IMR-90 (cell line): ENCODE results near the gene BRPF3. TPM values are rescaled to one million over a fixed set of nuclear protein-coding genes. Genes with fewer than 3 reads are reported as not detected.

ENCODE experiments used
- ATAC-seq: fragments of 200-7000 bp; cut with Tn5 transposase; 2 replicates; pipeline ENCODE4 v1.9.1; 2020; ENCODE audit warnings: low read depth, mild to moderate bottlenecking, moderate library complexity
- BruUV-seq: library from RNA; stranded (reverse); fragments of 400-500 nt; replicated peaks from 2 replicates; lab custom pipeline; 2021; lab: Mats Ljungman, UMichigan
- CTCF ChIA-PET: fragments of 300-600 bp; formaldehyde crosslinking; extraction: SDS; loops from one replicate; lab custom pipeline; 2021; ENCODE audit warnings: antibody characterized with exemption; lab: Yijun Ruan, JAX
- POLR2A ChIA-PET: fragments of 300-600 bp; sonication (Branson Sonifier 250); formaldehyde crosslinking; loops from one replicate; lab custom pipeline; 2022; ENCODE audit warnings: antibody characterized with exemption; ENCODE audit not compliant: unreplicated experiment; lab: Charles Lee
- DNase-seq: peaks from one replicate; pipeline ENCODE4 v3.0.0; 2013
- H2AFZ ChIP-seq: replicated peaks from 2 replicates; pipeline ENCODE3; 2013; ENCODE audit warnings: low read length, mild to moderate bottlenecking; ENCODE audit not compliant: poor library complexity
- H2AK5ac ChIP-seq: 2 replicates; pipeline ENCODE4 v1.6.1; 2013; ENCODE audit warnings: low read depth, low read length, inconsistent platforms
- H2AK9ac ChIP-seq: replicated peaks from 2 replicates; pipeline ENCODE3; 2013; ENCODE audit warnings: mild to moderate bottlenecking, low read depth, low read length, moderate library complexity; ENCODE audit not compliant: poor library complexity
- H2BK120ac ChIP-seq: 2 replicates; pipeline ENCODE4 v1.6.1; 2013; ENCODE audit warnings: low read depth, low read length, inconsistent platforms
- H2BK15ac ChIP-seq: 3 replicates; pipeline ENCODE4 v1.6.1; 2013; ENCODE audit warnings: low read depth, low read length, inconsistent platforms
- H2BK20ac ChIP-seq: 2 replicates; pipeline ENCODE4 v1.6.1; 2013; ENCODE audit warnings: low read depth, mild to moderate bottlenecking, inconsistent platforms, low read length, moderate library complexity
- H2BK5ac ChIP-seq: 2 replicates; pipeline ENCODE4 v1.6.1; 2013; ENCODE audit warnings: mild to moderate bottlenecking, low read depth, low read length, inconsistent platforms; ENCODE audit not compliant: poor library complexity, severe bottlenecking
- H3K14ac ChIP-seq: replicated peaks from 2 replicates; pipeline ENCODE4 v1.6.1; 2013; ENCODE audit warnings: low read depth, low read length, inconsistent platforms
- H3K18ac ChIP-seq: 2 replicates; pipeline ENCODE4 v1.6.1; 2013; ENCODE audit warnings: low read depth, low read length, control low read depth
- H3K23ac ChIP-seq: 2 replicates; pipeline ENCODE4 v1.6.1; 2013; ENCODE audit warnings: low read depth, low read length, inconsistent platforms
- H3K27ac ChIP-seq: 2 replicates; pipeline ENCODE4 v1.5.1; 2013; ENCODE audit warnings: mild to moderate bottlenecking, control low read depth, low read length; ENCODE audit not compliant: insufficient read depth
- H3K27me3 ChIP-seq: 2 replicates; pipeline ENCODE4 v1.6.1; 2013; ENCODE audit warnings: low read length; ENCODE audit not compliant: control insufficient read depth, insufficient read depth
- H3K36me3 ChIP-seq: 2 replicates; pipeline ENCODE4 v1.6.1; 2013; ENCODE audit warnings: low read length, mixed read lengths; ENCODE audit not compliant: control insufficient read depth, insufficient read depth
- H3K4ac ChIP-seq: 2 replicates; pipeline ENCODE4 v1.6.1; 2013; ENCODE audit warnings: low read depth, low read length, inconsistent platforms
- H3K4me1 ChIP-seq: 2 replicates; pipeline ENCODE4 v1.6.1; 2013; ENCODE audit warnings: low read length, mixed read lengths; ENCODE audit not compliant: control insufficient read depth, insufficient read depth
- H3K4me2 ChIP-seq: 2 replicates; pipeline ENCODE4 v1.6.1; 2013; ENCODE audit warnings: low read depth, mild to moderate bottlenecking, control low read depth, low read length, moderate library complexity
- H3K4me3 ChIP-seq: 2 replicates; pipeline ENCODE4 v1.5.1; 2013; ENCODE audit warnings: low read depth, mild to moderate bottlenecking, control low read depth, low read length, moderate library complexity; ENCODE audit not compliant: insufficient read depth
- H3K56ac ChIP-seq: 2 replicates; pipeline ENCODE4 v1.6.1; 2013; ENCODE audit warnings: low read length, inconsistent platforms; ENCODE audit not compliant: insufficient read depth; ENCODE audit errors: extremely low read depth
- H3K79me1 ChIP-seq, 2 experiments: 2 replicates each; pipeline ENCODE4 v1.6.1; 2013; ENCODE audit warnings: low read length in 2 of 2, inconsistent platforms in 1 of 2, low read depth in 1 of 2
- H3K9ac ChIP-seq: 2 replicates; pipeline ENCODE4 v1.6.1; 2013; ENCODE audit warnings: low read depth, low read length, control low read depth
- H3K9me1 ChIP-seq: 2 replicates; pipeline ENCODE4 v1.6.1; 2013; ENCODE audit warnings: low read length, inconsistent platforms; ENCODE audit not compliant: insufficient read depth
- H3K9me3 ChIP-seq: 2 replicates; pipeline ENCODE4 v1.6.1; 2013; ENCODE audit warnings: low read length; ENCODE audit not compliant: control insufficient read depth, insufficient read depth
- H4K20me1 ChIP-seq: 2 replicates; pipeline ENCODE4 v1.6.1; 2013; ENCODE audit warnings: low read length, inconsistent platforms; ENCODE audit not compliant: insufficient read depth
- H4K5ac ChIP-seq: 2 replicates; pipeline ENCODE4 v1.6.1; 2013; ENCODE audit warnings: mild to moderate bottlenecking, low read depth, low read length, control low read depth
- H4K8ac ChIP-seq, 2 experiments: 2 replicates each; pipeline ENCODE4 v1.6.1; 2013; ENCODE audit warnings: low read depth in 2 of 2, low read length in 2 of 2, control low read depth in 1 of 2, inconsistent platforms in 1 of 2
- H4K91ac ChIP-seq: 2 replicates; pipeline ENCODE4 v1.6.1; 2013; ENCODE audit warnings: low read depth, low read length, inconsistent platforms; ENCODE audit not compliant: insufficient read depth
- POLR2A ChIP-seq: IDR thresholded peaks from 2 replicates; pipeline ENCODE4 v1.6.1; 2012; ENCODE audit warnings: mild to moderate bottlenecking, low read depth, low read length
- RFX5 ChIP-seq: IDR thresholded peaks from 2 replicates; pipeline ENCODE4 v1.8.0; 2012; ENCODE audit warnings: low read depth, mild to moderate bottlenecking, low read length, moderate library complexity
- WGBS, 2 experiments: methylation state at CpG; one replicate each; pipeline versions ENCODE4 v1.1.5 to v1.1.7; 2013; ENCODE audit warnings: missing lambda C conversion rate in 2 of 2; ENCODE audit not compliant: insufficient read length in 1 of 2; ENCODE audit errors: extremely low coverage in 2 of 2; 5-methylcytosine and 5-hydroxymethylcytosine counted together
- dilution Hi-C: fragments of 300-500 bp; cut with HindIII; formaldehyde crosslinking; loops from one replicate; pipeline ENCODE4 v1.14.3; 2018; ENCODE audit warnings: low sequenced_read_pairs; ENCODE audit not compliant: unreplicated experiment
- in situ Hi-C: fragments of 300-500 bp; cut with MboI; formaldehyde crosslinking; loops from 3 replicates; pipeline ENCODE4 v1.14.3; 2019; ENCODE audit warnings: low sequenced_read_pairs, inconsistent platforms, mixed read lengths
- intact Hi-C: fragments of 100-400 bp; cut with micrococcal nuclease; formaldehyde crosslinking; loops from 2 replicates; pipeline ENCODE4 v1.10.0; 2022
- polyA plus RNA-seq, 3 experiments: library from polyadenylated mRNA; depleted of rRNA; stranded (reverse); fragments of >200 nt; gene quantifications; 2 replicates each; pipeline ENCODE4 v1.2.3, GENCODE V29; 2012; ENCODE audit warnings: low replicate concordance in 1 of 3
- total RNA-seq: library from RNA; depleted of rRNA; stranded (reverse); fragments of >200 nt; gene quantifications from 2 replicates; pipeline ENCODE4 v1.2.3, GENCODE V29; 2012

BRPF3 gene
- total and polyA plus RNA-seq, 2 of the 4 experiments (the other 2 are of a cell fraction), result 10.2 to 17.2 TPM

GRCh38 chr6:36227379-36228228 is 31.1 kb downstream of the BRPF3 start:
- Histone ChIP-seq H3K56ac (no peak overlapping the region), H2BK5ac (no peak overlapping the region), H3K23ac (no peak overlapping the region), H3K36me3 (peaks cover 59% of the 10 kb centered on the region), H3K79me1 (peaks cover 5 to 28% of the 10 kb centered on the region in 2 experiments), H3K9me1 (peaks cover 6% of the 10 kb centered on the region), H3K4me3 (no peak overlapping the region), H2BK120ac (no peak overlapping the region), H3K4me2 (no peak overlapping the region), H2AK9ac (no peak overlapping the region), H3K9me3 (no peaks in the 10 kb centered on the region), H3K4ac (no peak overlapping the region), H4K20me1 (peaks cover 11% of the 10 kb centered on the region; the same call in 1 of the 2 replicates), H2AK5ac (no peak overlapping the region), H2BK15ac (no peak overlapping the region), H4K91ac (no peak overlapping the region), H3K9ac (no peak overlapping the region), H3K18ac (no peak overlapping the region), H3K14ac (no peak overlapping the region), H4K5ac (no peak overlapping the region), H3K27me3 (no peaks in the 10 kb centered on the region), H2BK20ac (no peak overlapping the region), H2AFZ (no peak overlapping the region), H3K4me1 (peaks cover 12% of the 10 kb centered on the region), H4K8ac (no peak overlapping the region), H3K27ac (no peak overlapping the region)
- intact Hi-C loops, result no loop called here
- POLR2A ChIA-PET, result no interaction called here
- dilution Hi-C loops, result no loop called here
- ATAC-seq (no peak), DNase-seq (no peak)
- in situ Hi-C loops, result no loop called here
- CTCF ChIA-PET, result no interaction called here
- BruUV-seq, result no TSS peak
- 88% methylated on average over 1 of the region's 1 CpG; no CpG with 5 or more reads in 1 of the 2 experiments for WGBS, 2 experiments
- no peak for TF ChIP-seq RFX5
- TF ChIP-seq POLR2A, result no peak
